ENCODE measurements around the gene EYA2. TPM values are rescaled to one million over a fixed set of nuclear protein-coding genes. Genes with fewer than 3 reads are reported as not detected.

EYA2 gene
- total and polyA plus RNA-seq, 2 donors from 2014 or later, result 2.6 to 7.9 TPM

- Histone ChIP-seq H3K4me3 (ENCODE audit: low read length in 3 of 3) (no peak overlapping the region), H3K36me3 (ENCODE audit: control insufficient read depth in 2 of 3, insufficient read depth in 3 of 3, low read length in 3 of 3) (peaks cover 0 to 2% (median 0%) of the 10 kb centered on the region in 3 donors), H3K9me3 (ENCODE audit: control insufficient read depth in 2 of 3, insufficient read depth in 1 of 3, low read length in 3 of 3) (peaks cover 0 to 3% (median 0%) of the 10 kb centered on the region in 3 donors), H3K27me3 (ENCODE audit: control insufficient read depth, insufficient read depth, low read length) (no peaks in the 10 kb centered on the region), H3K27ac (ENCODE audit: low read depth in 2 of 2, low read length in 2 of 2) (no peak overlapping the region), H3K9ac (ENCODE audit: low read length in 3 of 3) (no peak overlapping the region), H3K4me1 (ENCODE audit: control insufficient read depth in 2 of 3, insufficient read depth in 2 of 3, low read depth in 1 of 3, low read length in 3 of 3) (no peaks in the 10 kb centered on the region)
- TF ChIP-seq CTCF (IDR thresholded peaks at IDR 0.05; ENCODE audit: borderline replicate concordance, extremely low read depth, insufficient read depth), result no peak
- no peak for FAIRE-seq
- intact Hi-C loops (cut with DNase I), result loop anchor here (10.0 kb wide), 1 partner anchor 235 kb away; no protein-coding TSS in a partner anchor
- no peak for DNase-seq
These were observed 105.3 kb downstream of the EYA2 start for GRCh38 chr20:46999801-47000465.

GRCh38 chr20:47003223-47003622 lies 108.6 kb downstream of the EYA2 start:
- no peak overlapping the region for H3K4me3 ChIP-seq (ENCODE audit: low read length in 3 of 3)
- H3K27me3 ChIP-seq (ENCODE audit: control insufficient read depth, insufficient read depth, low read length), result no peaks in the 10 kb centered on the region
- no peak for DNase-seq
- no peak for TF ChIP-seq CTCF (IDR thresholded peaks at IDR 0.05; ENCODE audit: borderline replicate concordance, extremely low read depth, insufficient read depth)
- no peak for FAIRE-seq
- peaks cover 0 to 3% (median 0%) of the 10 kb centered on the region in 3 donors for H3K9me3 ChIP-seq (ENCODE audit: control insufficient read depth in 2 of 3, insufficient read depth in 1 of 3, low read length in 3 of 3)
- intact Hi-C loops (cut with DNase I), result loop anchor here (10.0 kb wide), 1 partner anchor 238 kb away; no protein-coding TSS in a partner anchor
- no peak overlapping the region for H3K9ac ChIP-seq (ENCODE audit: low read length in 3 of 3)
- H3K4me1 ChIP-seq (ENCODE audit: control insufficient read depth in 2 of 3, insufficient read depth in 2 of 3, low read depth in 1 of 3, low read length in 3 of 3), result no peaks in the 10 kb centered on the region
- peaks cover 0 to 9% (median 0%) of the 10 kb centered on the region in 3 donors for H3K36me3 ChIP-seq (ENCODE audit: control insufficient read depth in 2 of 3, insufficient read depth in 3 of 3, low read length in 3 of 3)
- no peak overlapping the region for H3K27ac ChIP-seq (ENCODE audit: low read depth in 2 of 2, low read length in 2 of 2)

GRCh38 chr20:47004179-47004578 lies 109.5 kb downstream of the EYA2 start:
- no peaks in the 10 kb centered on the region for H3K4me1 ChIP-seq (ENCODE audit: control insufficient read depth in 2 of 3, insufficient read depth in 2 of 3, low read depth in 1 of 3, low read length in 3 of 3)
- no peak overlapping the region for H3K27ac ChIP-seq (ENCODE audit: low read depth in 2 of 2, low read length in 2 of 2)
- no peaks in the 10 kb centered on the region for H3K27me3 ChIP-seq (ENCODE audit: control insufficient read depth, insufficient read depth, low read length)
- peaks cover 0 to 9% (median 0%) of the 10 kb centered on the region in 3 donors for H3K36me3 ChIP-seq (ENCODE audit: control insufficient read depth in 2 of 3, insufficient read depth in 3 of 3, low read length in 3 of 3)
- H3K9ac ChIP-seq (ENCODE audit: low read length in 3 of 3), result no peak overlapping the region
- DNase-seq (no peak), FAIRE-seq (no peak)
- TF ChIP-seq CTCF (IDR thresholded peaks at IDR 0.05; ENCODE audit: borderline replicate concordance, extremely low read depth, insufficient read depth), result no peak
- H3K4me3 ChIP-seq (ENCODE audit: low read length in 3 of 3), result no peak overlapping the region
- H3K9me3 ChIP-seq (ENCODE audit: control insufficient read depth in 2 of 3, insufficient read depth in 1 of 3, low read length in 3 of 3), result peaks cover 0 to 3% (median 0%) of the 10 kb centered on the region in 3 donors
- intact Hi-C loops (cut with DNase I), result loop anchor here (10.0 kb wide), 1 partner anchor 239 kb away; no protein-coding TSS in a partner anchor

All from kidney (tissue), 14 donors.